Body of pancreas (tissue), 4 donors: Measurements from ENCODE around the gene RASGRF1. TPM values are rescaled to one million over a fixed set of nuclear protein-coding genes. Genes with fewer than 3 reads are reported as not detected.

Source experiments
- ATAC-seq: fragments of 150-250 bp; one replicate; pipeline ENCODE4 v1.9.1; 2016
- DNase-seq, 4 donors: peaks; one replicate each; pipeline ENCODE4 v3.0.0-alpha.2; 2019
- H3K27ac ChIP-seq, 4 donors: fragments of 200-600 bp; sonication (generic); 1 replicate in 3 of 4; 2 replicates in 1 of 4; pipeline versions ENCODE4 v1.5.1 to v1.6.1; 2016 to 2019; ENCODE audit warnings: mild to moderate bottlenecking in 1 of 4, mixed read lengths in 1 of 4, moderate library complexity in 1 of 4
- H3K27me3 ChIP-seq, 2 donors: fragments of 200-600 bp; sonication (generic); one replicate each; pipeline ENCODE4 v1.6.0; 2016; ENCODE audit warnings: mild to moderate bottlenecking in 1 of 2
- H3K36me3 ChIP-seq, 2 donors: fragments of 200-600 bp; sonication (generic); replicated peaks in 1 of 2; 2 replicates each; pipeline ENCODE4 v1.5.1; 2016; ENCODE audit warnings: low read depth in 2 of 2; ENCODE audit not compliant: insufficient read depth in 1 of 2
- H3K4me1 ChIP-seq: fragments of 200-600 bp; sonication (generic); one replicate; pipeline ENCODE4 v1.6.0; 2016
- H3K4me3 ChIP-seq, 2 donors: fragments of 200-600 bp; sonication (generic); 1 replicate in 1 of 2; 2 replicates in 1 of 2; pipeline ENCODE4 v1.5.1; 2016 to 2019
- H3K9me3 ChIP-seq, 3 donors: fragments of 200-600 bp; sonication (generic); 1 replicate in 2 of 3; 2 replicates in 1 of 3; pipeline ENCODE4 v1.5.1; 2016
- POLR2A ChIP-seq, 3 donors: fragments of 450-650 bp; IDR thresholded peaks; one replicate each; pipeline ENCODE4 v1.6.1; 2016; ENCODE audit warnings: antibody characterized with exemption in 3 of 3, mild to moderate bottlenecking in 2 of 3
- WGBS, 2 donors: methylation state at CpG; one replicate each; pipeline ENCODE4 v1.1.5; 2017; 5-methylcytosine and 5-hydroxymethylcytosine counted together
- intact Hi-C: fragments of 100-400 bp; cut with DNase I; formaldehyde crosslinking; loops from one replicate; pipeline ENCODE4 v1.15.1; 2023
- total RNA-seq, 2 donors: library from RNA; depleted of rRNA; stranded (reverse); fragments of >200 nt; gene quantifications; one replicate each; pipeline ENCODE4 v1.1.0, GENCODE V29; 2016
- TF ChIP-seq, protein P1 (sequence below), 7 experiments: fragments of 450-650 bp in 4 of 7; fragments of 200-600 bp in 3 of 7; sonication (generic) in 3 of 7; IDR thresholded peaks; one replicate each; pipeline ENCODE4 v1.5.1; 2016 to 2019; ENCODE audit warnings: antibody characterized with exemption in 7 of 7

Gene RASGRF1
- total RNA-seq, 2 donors from 2014 or later, result 1.0 to 3.6 TPM

DNA sequence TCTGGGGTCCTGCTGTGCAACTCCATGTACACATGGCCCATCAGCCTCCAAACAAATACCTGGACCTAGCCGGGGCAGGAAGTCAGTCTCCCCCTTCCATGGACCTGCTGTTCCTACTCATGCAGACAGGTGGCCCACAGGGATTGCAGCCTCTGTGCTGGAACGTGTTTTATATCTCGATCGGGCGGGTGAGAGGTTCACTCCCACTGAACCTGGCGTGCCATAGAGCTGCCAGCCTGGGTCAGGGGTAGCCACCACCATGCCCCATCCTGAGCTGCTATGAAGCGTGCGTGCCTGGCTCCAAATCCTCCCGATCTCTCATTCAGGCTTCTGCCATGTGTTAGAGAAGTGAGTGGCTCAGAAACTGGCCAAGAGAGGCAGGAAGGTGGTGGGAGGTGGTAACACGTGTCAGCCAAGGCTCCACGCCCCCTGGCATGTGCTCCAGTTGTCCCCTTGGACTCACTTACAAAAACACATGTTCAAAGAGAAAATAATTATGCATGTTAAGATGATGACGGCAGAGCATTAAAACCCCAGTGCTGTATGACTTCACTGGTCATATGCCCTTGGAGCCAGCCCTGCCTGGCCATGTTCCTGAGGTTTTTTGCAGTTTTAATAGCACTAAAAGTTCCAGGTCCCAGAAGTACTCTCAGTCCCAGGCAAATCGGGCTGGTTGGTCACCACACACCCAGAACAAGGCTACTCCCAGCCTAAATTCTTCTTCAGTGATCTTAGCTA is 176.4 kb downstream of the RASGRF1 start:
- intact Hi-C loops, result no loop called here
- Histone ChIP-seq H3K4me1 (peaks cover 18% of the 10 kb centered on the region), H3K36me3 (peaks cover 0 to 2% of the 10 kb centered on the region in 2 donors), H3K27ac (peak overlapping the region in 2 of 4 donors; percentile 33 to 41), H3K9me3 (no peaks in the 10 kb centered on the region), H3K27me3 (no peaks in the 10 kb centered on the region), H3K4me3 (no peak overlapping the region)
- TF ChIP-seq, protein P1, sequence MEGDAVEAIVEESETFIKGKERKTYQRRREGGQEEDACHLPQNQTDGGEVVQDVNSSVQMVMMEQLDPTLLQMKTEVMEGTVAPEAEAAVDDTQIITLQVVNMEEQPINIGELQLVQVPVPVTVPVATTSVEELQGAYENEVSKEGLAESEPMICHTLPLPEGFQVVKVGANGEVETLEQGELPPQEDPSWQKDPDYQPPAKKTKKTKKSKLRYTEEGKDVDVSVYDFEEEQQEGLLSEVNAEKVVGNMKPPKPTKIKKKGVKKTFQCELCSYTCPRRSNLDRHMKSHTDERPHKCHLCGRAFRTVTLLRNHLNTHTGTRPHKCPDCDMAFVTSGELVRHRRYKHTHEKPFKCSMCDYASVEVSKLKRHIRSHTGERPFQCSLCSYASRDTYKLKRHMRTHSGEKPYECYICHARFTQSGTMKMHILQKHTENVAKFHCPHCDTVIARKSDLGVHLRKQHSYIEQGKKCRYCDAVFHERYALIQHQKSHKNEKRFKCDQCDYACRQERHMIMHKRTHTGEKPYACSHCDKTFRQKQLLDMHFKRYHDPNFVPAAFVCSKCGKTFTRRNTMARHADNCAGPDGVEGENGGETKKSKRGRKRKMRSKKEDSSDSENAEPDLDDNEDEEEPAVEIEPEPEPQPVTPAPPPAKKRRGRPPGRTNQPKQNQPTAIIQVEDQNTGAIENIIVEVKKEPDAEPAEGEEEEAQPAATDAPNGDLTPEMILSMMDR (IDR thresholded peaks at IDR 0.05), result peak in 6 of 7 experiments; percentile 11 to 56 (median 46)
- no peak for TF ChIP-seq POLR2A (IDR thresholded peaks at IDR 0.05)
- ATAC-seq (peak; percentile 57), DNase-seq (peak in 2 of 4 donors; percentile 32 to 39)
- 70 to 78% methylated on average over 11 to 13 of the region's 13 CpGs for WGBS, 2 donors

DNA sequence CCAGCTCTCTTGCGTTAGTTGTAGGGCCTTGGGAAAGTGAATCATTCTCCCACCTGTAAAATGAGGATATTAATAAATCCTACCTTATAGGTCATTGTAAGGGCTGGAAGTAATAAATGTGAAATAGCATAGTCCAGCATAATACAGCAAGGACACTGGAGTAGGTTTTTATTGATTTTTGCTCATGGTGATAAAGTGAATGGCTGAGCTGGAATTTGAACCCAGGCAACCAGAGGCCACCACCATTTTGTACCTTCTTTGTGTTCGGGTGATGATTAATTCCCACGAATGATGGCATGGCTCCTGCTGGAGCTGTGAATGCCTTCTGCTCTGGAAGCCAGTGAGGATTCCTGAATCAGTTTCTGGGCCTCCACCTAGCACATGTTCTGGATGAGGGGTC is 177.6 kb downstream of the RASGRF1 start:
- DNase-seq (no peak), ATAC-seq (no peak)
- peaks cover 18% of the 10 kb centered on the region for H3K4me1 ChIP-seq
- H3K4me3 ChIP-seq, result no peak overlapping the region
- H3K9me3 ChIP-seq, result no peaks in the 10 kb centered on the region
- H3K36me3 ChIP-seq, result peaks cover 0 to 1% of the 10 kb centered on the region in 2 donors
- intact Hi-C loops, result no loop called here
- no peak for TF ChIP-seq POLR2A (IDR thresholded peaks at IDR 0.05)
- TF ChIP-seq, protein P1 (IDR thresholded peaks at IDR 0.05), result no peak
- H3K27ac ChIP-seq, result no peak overlapping the region
- H3K27me3 ChIP-seq, result no peaks in the 10 kb centered on the region
- WGBS, 2 donors, result 70 to 75% methylated on average over 3 of the region's 3 CpGs

DNA sequence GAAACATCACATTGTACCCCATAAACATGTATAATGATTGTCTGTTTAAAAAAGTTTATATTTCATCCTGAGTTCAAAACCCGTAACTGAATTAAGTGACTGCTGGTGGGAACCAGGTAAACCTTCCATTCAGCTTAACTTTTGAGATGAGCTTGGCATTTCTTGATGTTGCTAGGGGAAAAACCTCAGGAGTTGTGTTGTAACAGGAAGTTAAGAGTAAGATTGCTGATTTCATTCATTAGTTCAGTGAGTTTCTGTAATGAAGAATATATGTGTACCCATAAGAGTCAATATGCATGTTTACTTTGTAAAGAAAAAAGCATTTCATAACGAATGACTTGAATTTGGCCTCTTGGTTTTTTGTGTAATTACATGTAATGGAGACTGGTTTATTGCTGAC is 178.3 kb downstream of the RASGRF1 start:
- H3K9me3 ChIP-seq, result no peaks in the 10 kb centered on the region
- H3K4me1 ChIP-seq, result peaks cover 18% of the 10 kb centered on the region
- WGBS, 2 donors, result 61 to 65% methylated on average over 2 of the region's 2 CpGs
- ATAC-seq (no peak), DNase-seq (no peak)
- no peaks in the 10 kb centered on the region for H3K27me3 ChIP-seq
- intact Hi-C loops, result no loop called here
- no peak overlapping the region for H3K4me3 ChIP-seq
- TF ChIP-seq POLR2A (IDR thresholded peaks at IDR 0.05), result no peak
- TF ChIP-seq, protein P1 (IDR thresholded peaks at IDR 0.05), result no peak
- no peak overlapping the region for H3K27ac ChIP-seq
- peaks cover 0 to 3% of the 10 kb centered on the region in 2 donors for H3K36me3 ChIP-seq

DNA sequence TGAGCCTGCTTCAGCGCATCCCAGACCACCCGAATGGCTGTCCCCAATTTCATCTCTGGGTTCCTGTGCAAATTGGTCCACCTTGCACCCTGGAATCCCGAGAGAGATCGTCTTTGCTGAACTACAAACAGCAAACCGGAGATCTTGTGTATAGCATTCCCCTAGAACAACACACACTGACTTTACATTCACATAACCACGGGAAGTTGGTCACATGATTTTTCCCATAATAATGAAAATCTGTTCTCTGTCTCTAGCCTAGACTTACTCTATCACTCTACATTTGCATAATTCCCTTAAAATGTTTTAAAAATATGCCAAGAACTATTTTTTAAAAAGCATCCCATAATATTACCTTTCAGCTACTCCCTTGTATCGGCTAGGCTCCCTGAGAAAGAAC is 180.3 kb downstream of the RASGRF1 start:
- 84 to 86% methylated on average over 7 of the region's 7 CpGs for WGBS, 2 donors
- no peak overlapping the region for H3K27ac ChIP-seq
- no peak for TF ChIP-seq POLR2A (IDR thresholded peaks at IDR 0.05)
- no peak for DNase-seq
- peaks cover 28% of the 10 kb centered on the region for H3K4me1 ChIP-seq
- peaks cover 0 to 5% (median 0%) of the 10 kb centered on the region in 3 donors for H3K9me3 ChIP-seq
- H3K4me3 ChIP-seq, result no peak overlapping the region
- H3K27me3 ChIP-seq, result no peaks in the 10 kb centered on the region
- ATAC-seq, result no peak
- intact Hi-C loops, result no loop called here
- peaks cover 0 to 7% of the 10 kb centered on the region in 2 donors for H3K36me3 ChIP-seq

Other genes starting within 250 kb of the RASGRF1 start
- gene MORF4L1, start 217.9 kb downstream of the RASGRF1 start, total RNA-seq, result 100 to 1,000 TPM in 1 of 2 donors, 10 to 100 TPM in 1; 94.2 to 152 TPM
- 100 to 1,000 TPM; 107 to 145 TPM for gene CTSH, start 145.7 kb downstream of the RASGRF1 start, total RNA-seq
- gene ANKRD34C, start 191.9 kb upstream of the RASGRF1 start, total RNA-seq, result under 1 TPM; under 0.01 to 0.33 TPM
- gene TMED3, start 220.3 kb upstream of the RASGRF1 start, total RNA-seq, result 10 to 100 TPM; 82.1 to 98.1 TPM